HG02852 (cell line): ENCODE measurements around the gene DDX23.
"Not testable (repeated sequence)": the region's sequence is repeated elsewhere in the genome, so short reads cannot be mapped to it uniquely, and the experiment has no call there.

Experiments
- ATAC-seq: cut with Tn5 transposase; IDR thresholded peaks from one replicate; pipeline ENCODE4 v1.9.1; 2021; ENCODE audit warnings: mild to moderate bottlenecking, moderate library complexity; ENCODE audit not compliant: unreplicated experiment

The DDX23 gene

DNA sequence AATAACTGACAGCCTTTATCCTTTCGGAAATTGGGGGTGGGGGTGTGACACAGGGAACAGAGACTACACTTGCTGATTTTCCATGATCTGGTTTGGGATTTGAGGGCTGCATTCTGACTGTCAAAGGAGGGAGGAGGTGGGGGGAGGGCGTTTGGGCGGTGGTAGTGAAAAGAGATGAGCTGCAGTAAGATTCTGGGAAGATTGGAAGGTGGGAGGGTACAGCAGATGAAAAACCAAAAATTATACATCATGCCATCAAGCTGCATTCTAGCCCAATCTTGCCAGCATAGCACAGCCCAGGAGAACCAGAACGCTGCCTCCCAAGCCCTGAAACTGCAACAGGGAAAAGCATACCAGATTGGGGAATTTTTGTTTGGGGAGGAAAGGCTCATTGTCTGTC is 11.3 kb upstream of the DDX23 start:
- ATAC-seq = no peak

DNA sequence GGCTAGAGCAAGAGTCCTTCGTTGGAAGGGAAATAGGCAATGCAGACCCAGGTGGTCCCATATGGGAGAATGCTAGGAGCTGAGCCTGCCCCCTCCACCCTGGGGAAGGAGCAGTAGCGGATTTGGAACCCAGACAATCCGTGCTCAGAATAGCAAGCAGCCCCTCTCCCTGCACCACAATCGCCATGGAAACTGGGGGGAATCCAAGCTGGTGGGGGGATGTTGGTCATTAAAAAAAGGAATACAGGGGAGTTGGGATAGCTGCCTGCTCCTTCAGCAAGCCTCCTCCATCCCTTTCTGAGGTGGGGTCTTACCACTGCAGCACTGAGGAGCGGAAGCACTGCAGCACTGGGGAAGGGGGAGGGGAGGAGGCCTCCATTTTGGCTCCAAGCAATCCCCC is 10.8 kb upstream of the DDX23 start:
- no peak for ATAC-seq

DNA sequence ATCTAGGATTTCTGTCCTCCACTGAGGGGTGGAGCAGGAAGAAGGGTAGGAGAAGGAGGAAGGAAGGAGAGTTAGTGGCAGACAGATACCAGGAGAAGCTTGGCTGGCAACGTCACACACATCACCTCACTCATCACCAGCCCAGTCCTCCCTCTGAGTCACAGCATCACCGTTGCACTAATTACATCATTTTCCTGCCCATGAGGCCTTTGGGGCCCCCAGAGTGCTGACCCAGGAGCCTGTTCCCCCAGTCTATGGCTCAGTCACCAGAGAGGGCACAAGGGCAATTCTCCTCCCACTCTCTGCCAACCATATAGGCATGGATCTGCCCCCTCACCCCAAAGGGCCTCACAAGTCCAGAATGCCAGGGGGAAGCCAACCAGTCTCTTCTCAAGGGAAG is 9.1 kb upstream of the DDX23 start:
- ATAC-seq = no peak

DNA sequence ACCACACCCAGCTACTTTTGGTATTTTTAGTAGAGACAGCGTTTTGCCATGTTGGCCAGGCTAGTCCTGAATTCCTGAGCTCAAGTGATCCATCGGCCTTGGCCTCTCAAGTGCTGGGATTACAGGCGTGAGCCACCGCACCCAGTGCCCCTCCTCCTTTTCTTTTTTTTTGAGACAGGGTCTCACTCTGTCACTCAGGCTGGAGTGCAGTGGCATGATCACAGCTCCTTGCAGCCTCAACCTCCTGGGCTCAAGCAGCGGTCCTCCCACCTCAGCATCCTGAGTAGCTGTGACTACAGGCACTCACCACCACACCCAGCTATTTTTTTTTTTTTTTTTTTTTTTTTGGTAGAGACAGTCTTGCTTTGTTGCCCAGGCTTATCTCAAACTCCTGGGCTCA is 8.3 kb upstream of the DDX23 start:
- not testable (repeated sequence) for ATAC-seq

DNA sequence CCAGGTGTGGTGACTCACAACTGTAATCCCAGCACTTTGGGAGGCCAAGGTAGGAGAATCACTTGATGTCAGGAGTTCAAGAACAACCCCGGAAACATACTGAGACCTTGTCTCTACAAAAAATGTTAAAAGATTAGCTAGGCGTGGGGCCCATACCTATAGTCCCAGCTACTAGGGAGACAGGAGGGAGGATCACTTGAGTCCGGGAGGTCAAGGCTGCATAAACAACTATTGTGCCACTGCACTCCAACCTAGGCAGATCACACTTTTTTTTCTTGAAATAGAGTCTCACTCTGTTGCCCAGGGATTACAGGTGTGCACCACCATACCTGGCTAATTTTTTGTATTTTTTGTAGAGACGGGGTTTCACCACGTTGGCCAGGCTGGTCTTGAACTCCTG is 7.6 kb upstream of the DDX23 start:
- no peak for ATAC-seq

DNA sequence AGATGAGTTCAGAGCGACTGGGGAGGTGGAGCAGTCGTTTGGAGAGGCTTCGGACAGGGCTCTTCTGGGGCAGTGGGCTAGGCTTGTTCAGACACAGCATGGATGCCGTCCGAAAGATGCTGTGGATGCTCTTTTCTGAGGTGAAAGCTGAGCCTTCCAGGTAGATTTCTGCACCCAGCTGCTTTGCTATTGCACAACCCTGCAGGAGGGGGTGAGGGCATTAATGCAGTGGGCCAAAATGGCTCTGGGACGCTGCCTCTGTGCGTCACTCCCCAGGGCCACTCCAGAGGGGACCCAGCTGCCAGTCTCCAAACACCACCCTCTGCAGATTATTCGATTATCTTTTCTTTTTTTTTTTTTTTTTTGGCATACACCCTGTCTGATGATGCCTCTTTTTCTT is 6.1 kb upstream of the DDX23 start:
- ATAC-seq = no peak

DNA sequence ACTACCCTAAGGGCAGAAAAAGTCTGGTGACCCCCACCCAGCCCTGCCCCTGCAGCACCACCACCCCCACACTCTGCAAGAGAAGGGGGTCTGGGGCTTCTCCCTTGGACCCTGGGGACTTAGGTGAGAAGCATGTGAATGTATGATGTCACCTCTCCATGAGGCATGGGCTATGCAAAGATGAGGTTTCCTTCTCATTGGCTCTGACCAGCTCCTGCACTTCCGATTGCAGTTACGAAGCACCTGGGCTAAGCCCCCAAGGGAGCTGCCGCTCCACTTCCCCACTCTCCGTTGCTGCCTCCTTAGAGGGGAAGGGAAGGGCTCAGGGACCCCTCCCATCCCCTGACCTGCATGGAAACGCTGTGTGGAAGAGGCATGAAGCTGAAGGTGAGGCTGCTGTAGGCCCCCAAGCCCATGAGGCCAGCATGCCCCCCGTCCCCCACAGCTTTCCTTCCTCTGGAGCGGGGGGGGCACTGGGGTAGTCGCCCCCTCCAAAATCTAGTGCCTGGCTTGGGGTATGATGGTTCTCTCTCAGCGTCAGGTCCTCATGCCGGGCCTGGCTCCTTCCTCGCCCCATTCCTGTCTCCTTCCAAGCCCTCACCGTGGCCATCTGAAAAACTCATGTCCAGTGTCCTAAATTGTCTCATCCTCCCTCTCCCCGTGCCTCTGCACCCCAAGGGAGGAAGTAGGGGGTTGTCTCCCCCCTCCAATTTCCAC is 5.5 kb upstream of the DDX23 start:
- ATAC-seq = no peak

DNA sequence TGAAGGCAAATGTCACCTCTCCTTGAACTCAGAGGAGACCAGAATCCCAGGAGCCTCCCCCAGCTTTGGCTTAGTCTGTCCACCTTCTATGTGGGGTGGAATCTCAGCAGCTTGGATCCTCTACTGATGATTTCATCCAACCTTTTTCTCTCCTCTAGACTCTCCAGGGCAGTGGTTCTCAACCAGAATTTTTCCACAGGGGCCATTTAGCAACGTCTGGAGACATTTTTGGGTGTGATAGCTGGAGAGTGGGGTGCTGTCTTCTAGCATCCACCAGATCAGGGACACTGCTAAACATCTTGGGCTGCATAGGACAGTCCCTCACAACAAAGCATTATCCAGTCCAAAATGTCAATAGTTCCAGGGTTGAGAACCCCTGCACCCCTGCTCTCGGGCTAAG is 4.4 kb upstream of the DDX23 start:
- no peak for ATAC-seq

DNA sequence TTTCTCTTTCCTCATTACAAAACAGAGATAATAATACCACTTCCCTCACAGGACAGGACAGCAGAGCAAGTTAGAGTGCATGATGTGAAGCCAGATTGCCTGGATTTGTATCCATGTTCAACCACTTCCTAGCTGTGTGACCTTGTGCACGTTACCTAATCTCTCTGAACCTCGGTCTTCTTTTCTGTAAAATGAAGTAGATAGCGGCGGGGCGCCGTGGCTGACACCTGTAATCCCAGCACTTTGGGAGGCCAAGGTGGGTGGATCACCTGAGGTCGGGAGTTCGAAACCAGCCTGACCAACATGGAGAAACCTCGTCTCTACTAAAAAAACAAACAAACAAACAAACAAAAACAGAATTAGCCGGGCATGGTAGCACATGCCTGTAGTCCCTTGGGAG is 3.0 kb upstream of the DDX23 start:
- not testable (repeated sequence) for ATAC-seq

DNA sequence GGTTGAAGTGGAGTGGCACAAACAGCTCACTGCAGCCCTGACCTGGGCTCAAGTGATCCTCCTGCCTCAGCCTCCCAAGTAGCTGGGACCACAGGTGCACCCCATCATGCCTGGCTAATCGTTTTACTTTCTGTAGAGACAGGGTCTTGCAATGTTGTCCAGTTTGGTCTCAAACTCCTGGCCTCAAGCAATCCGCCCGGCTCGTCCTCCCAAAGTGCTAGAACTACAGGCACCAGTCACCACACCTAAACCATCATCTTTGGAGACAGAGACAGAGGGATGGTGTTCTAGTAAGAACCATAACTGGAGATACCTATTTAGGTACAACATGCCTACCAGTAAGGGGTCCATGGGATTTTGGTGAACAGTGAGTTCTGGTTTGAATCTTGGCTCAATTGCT is 2.5 kb upstream of the DDX23 start:
- ATAC-seq = no peak

DNA sequence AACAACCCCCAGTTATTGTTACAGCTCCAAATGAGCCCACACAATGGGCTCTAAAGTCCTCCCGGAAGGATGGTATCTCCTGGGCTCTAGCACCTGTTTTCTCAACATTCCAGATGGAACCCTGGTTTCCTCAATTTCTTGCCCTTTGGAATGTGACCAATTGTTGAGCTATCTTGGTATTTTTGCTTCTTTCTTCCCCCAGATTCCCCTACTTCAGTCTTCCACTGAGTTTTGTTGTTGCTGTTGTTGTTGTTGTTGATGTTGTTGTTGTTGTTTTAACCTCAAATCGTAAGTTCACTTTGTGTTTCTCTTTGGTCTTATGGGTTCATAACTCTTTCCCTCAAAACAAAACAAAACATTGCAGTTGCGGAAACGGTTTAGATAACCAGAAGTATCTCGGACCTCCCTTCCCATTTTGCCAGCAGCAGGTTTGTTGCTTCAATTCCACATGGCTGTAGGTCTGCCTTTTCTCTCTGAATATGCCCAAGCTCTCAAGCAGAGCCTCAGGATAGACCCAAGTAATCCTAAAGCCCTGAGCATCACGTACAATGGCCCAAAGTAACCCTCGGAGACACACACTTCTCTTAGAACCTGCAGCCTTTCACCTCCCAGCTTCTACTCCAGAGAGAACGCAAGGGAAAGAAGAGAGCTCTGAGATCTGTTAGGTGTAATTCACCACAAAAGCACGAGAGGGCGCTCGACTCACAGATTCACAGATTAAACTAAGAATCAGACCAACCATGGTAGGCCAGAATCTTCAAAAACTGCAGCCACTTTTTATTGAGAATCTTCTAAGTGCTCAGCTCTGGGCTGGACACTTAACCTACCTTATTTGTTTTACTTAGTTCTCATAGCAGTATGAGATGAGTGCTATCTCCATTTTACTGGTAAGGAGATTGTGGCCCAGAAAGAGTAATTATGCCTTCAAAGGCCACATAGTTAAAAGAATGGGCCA is 1.0 kb upstream of the DDX23 start:
- no peak for ATAC-seq

DNA sequence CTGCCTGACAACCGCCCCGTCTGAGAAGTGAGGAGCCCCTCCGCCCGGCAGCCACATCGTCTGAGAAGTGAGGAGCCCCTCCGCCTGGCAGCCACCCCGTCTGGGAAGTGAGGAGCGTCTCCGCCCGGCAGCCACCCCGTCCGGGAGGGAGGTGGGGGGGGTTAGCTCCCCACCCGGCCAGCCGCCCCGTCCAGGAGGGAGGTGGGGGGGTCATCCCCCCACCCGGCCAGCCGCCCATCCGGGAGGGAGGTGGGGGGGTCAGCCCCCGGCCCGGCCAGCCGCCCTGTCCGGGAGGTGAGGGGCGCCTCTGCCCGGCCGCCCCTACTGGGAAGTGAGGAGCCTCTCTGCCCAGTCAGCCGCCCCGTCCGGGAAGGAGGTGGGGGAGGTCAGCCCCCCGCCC is 9.9 kb downstream of the DDX23 start:
- ATAC-seq = not testable (repeated sequence)

DNA sequence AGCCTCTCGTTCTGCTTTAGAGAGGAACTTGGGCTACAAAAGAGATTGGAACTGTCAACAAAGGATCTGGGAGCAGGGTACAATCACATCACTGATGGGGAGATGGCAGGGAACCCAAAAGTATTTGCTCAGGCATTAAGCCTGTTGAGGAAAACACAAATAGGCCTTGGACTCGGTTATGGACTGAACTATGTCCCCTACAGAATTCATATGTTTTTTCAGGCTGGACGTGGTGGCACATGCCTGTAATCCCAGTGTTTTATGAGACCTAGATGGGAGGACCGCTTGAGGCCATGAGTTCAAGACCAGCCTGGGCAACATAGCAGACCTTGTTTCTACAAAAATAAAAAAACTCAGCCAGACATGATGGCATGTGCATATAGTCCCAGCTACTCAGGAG is 13.9 kb downstream of the DDX23 start:
- no peak for ATAC-seq

DNA sequence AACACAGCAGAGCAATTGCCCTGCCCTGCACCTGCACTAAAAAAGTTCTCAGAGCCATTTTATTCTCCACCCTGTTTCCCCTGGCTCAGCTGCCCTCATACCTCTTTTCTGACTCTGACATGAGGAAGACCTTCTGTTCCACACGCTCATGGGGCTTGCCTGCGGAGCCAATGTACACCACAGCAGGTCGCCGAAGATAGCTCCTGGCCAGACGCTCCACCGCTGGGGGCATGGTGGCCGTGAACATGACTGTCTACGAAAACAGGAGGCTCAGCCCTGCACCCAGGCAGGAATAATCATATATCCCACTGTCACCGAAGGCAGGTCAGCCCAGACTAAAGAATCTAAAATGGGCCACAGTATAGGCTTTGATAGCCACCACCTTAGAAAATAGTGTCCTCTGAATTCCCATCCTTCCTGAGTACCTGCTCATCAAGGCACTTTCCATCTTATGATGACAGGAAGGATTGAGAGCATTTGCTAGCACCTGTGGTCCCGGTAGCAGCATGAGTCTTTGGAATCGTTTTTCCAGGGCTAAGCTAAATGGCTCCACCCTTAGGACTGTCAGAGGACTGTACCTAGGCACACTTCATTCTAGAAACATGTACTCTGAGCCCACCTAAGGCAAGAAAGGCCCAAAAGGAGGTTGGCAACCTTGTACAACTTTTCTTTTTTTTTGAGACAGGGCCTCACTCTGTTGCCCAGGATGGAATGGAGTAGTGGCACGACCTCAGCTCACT is 19.5 kb downstream of the DDX23 start:
- ATAC-seq = no peak

DNA sequence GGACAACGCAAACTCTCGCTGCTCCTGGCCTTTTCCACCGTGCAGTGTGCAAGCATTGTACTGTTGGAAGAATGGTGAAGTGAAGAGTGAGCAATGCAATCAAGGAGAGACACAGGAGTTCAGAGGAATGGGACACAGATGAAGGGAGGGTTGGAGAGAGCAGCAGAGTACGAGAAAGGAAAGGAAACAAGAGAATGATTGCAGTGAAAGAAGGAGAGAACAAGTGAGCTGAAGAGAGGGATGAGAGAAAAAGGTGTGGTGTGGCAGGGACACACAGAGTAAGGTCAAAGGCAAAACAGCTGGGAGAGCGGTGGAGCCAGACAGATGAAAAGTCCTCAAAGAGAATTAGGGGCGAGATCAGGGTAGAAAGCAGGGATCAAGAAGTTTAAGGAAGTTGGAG is 20.7 kb downstream of the DDX23 start:
- no peak for ATAC-seq

DNA sequence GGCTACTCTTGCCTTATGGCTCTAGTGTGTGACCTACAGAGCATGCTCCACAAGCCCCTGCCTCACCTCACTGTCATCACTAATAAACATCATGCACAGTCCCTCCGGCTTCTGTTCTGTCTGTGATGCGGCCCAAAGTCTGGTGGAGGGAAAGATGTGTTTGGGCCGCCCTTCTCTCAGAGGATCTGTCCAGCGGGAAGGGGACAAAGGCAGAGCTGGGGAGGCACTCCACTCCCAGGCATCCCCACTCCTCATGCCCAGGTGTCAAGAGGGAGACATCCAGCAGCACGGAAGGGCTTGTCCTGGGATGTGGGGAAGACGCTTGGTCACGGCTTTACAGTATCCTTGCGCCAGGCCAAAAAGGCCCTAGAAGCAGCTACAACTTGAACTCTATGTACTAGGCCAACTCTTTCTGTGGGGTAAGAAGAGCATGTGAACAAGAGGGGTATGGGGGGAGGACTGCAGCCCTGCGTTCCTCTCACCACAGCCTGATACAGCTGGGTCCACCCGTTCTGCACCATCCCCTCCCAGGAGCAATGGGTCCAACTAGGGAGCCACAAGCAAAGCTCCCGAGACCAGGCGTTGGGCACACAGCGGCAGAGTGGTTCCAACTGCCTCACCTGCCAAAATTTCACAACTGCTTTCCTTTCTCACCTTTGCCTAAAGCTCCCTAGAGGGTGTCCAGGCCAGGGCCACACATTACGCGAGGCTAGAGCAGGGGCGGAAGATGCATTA is 23.0 kb downstream of the DDX23 start:
- no peak for ATAC-seq

DNA sequence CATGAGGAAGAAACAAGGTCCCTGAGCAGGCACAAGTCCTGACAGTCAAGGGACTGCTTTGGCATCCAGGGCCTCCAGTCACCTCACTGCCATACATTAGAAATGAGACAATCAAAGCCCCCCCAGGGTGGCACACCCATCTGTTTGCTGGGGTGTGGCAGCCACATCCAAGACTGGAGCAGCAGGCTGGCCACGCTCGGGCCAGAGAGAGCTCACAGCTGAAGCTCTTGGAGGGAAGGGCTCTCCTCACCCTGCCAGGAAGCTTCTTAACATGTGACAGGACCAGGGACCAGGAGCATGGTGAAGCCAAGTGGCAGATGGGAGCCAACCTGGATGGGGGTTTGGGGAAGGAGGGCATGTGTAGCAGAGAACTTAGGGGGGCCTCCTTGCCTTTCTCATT is 23.7 kb downstream of the DDX23 start:
- ATAC-seq = no peak

DNA sequence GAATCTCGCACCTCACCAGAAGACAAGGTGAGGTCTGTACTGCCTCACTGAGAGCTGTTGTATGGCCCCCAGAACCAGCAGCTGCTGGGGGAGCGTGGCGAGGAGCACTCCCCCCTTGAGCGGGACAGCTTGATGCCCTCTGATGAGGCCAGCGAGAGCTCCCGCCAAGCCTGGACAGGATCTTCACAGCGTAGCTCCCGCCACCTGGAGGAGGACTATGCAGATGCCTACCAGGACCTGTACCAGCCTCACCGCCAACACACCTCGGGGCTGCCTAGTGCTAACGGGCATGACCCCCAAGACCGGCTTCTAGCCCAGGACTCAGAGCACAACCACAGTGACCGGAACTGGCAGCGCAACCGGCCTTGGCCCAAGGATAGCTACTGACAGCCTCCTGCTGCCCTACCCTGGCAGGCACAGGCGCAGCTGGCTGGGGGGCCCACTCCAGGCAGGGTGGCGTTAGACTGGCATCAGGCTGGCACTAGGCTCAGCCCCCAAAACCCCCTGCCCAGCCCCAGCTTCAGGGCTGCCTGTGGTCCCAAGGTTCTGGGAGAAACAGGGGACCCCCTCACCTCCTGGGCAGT is 24.4 kb downstream of the DDX23 start:
- ATAC-seq = no peak

DNA sequence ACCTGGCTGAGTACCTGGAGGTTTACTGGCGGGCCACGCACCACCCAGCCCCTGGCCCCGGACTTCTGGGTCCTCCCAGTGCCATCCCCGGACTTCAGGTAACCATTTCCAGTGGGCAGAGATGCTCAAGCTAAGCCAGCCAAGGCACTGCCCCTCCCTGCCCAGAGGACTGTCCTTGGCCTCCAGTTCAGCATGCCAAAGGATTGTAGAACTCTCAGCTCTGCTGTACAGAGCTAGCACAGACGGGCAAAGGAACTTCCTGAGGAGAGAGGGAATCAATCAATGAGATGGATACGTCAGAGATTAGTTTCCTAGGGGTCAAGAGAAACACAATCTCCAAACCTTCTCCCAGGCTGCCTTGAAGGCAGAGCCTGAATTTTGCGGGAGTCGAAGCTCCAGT is 24.9 kb downstream of the DDX23 start:
- ATAC-seq = no peak

DNA sequence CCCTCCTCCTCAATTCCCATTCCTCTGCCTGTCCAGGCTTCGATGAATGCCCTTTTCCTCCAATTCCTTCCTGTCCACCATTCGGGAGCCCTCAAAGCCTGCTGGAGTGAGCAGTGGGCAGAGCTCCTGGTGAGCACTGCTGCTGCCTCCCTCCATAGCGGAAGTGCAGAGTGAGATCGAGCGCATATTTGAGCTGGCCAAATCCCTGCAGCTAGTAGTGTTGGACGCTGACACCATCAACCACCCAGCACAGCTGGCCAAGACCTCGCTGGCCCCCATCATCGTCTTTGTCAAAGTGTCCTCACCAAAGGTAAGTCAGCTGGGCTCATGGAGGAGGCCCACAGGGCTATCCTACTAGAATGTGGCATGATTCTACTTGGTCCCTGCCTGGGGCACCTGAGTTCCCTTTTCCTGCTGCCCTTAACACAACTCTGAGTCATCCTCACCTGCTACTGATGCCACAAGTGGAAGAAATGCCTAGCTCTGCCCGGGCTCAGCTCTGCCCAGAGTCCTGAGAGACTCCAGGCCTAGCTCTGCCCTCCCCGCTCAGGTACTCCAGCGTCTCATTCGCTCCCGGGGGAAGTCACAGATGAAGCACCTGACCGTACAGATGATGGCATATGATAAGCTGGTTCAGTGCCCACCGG is 25.6 kb downstream of the DDX23 start:
- no peak for ATAC-seq
